HG03060 (cell line): ENCODE data around the gene ZNF280D.

Experiments used
- ATAC-seq: cut with Tn5 transposase; IDR thresholded peaks from one replicate; pipeline ENCODE4 v1.9.1; 2021; ENCODE audit warnings: low read depth, moderate number of reproducible peaks; ENCODE audit not compliant: unreplicated experiment

The ZNF280D gene

GRCh38 chr15:56752986-56753385, 19.7 kb upstream of the ZNF280D start:
- ATAC-seq, result no peak

- no peak for ATAC-seq
These were observed 16.7 kb upstream of the ZNF280D start for GRCh38 chr15:56749982-56750381.

GRCh38 chr15:56744701-56745683, 11.7 kb upstream of the ZNF280D start:
- no peak for ATAC-seq

- no peak for ATAC-seq
These were observed 8.2 kb upstream of the ZNF280D start for GRCh38 chr15:56741541-56741940.

- ATAC-seq, result no peak
These were observed 6.8 kb upstream of the ZNF280D start for GRCh38 chr15:56739964-56740640.

- ATAC-seq, result no peak
These were observed 6.2 kb upstream of the ZNF280D start for GRCh38 chr15:56739474-56739873.

- ATAC-seq, result no peak
These were observed 4.5 kb upstream of the ZNF280D start for GRCh38 chr15:56737791-56738190.

GRCh38 chr15:56736881-56737707, 3.8 kb upstream of the ZNF280D start:
- no peak for ATAC-seq

- ATAC-seq, result no peak
These were observed 3.0 kb upstream of the ZNF280D start for GRCh38 chr15:56736308-56736707.

GRCh38 chr15:56735589-56735988, 2.3 kb upstream of the ZNF280D start:
- no peak for ATAC-seq

GRCh38 chr15:56734013-56734635, 815 bp upstream of the ZNF280D start:
- ATAC-seq, result no peak

- no peak for ATAC-seq
These were observed 498 bp downstream of the ZNF280D start for GRCh38 chr15:56732886-56733135.

GRCh38 chr15:56732135-56732885, 999 bp downstream of the ZNF280D start:
- no peak for ATAC-seq

GRCh38 chr15:56731548-56731947, 1.8 kb downstream of the ZNF280D start:
- ATAC-seq, result no peak

GRCh38 chr15:56729561-56729960, 3.7 kb downstream of the ZNF280D start:
- ATAC-seq, result no peak

GRCh38 chr15:56725386-56725785, 7.9 kb downstream of the ZNF280D start:
- no peak for ATAC-seq

- ATAC-seq, result no peak
These were observed 9.1 kb downstream of the ZNF280D start for GRCh38 chr15:56724232-56724631.

GRCh38 chr15:56723787-56724186, 9.5 kb downstream of the ZNF280D start:
- no peak for ATAC-seq

- ATAC-seq, result no peak
These were observed 13.3 kb downstream of the ZNF280D start for GRCh38 chr15:56719774-56720555.
